Astrocyte of the cerebellum (primary cell): ENCODE measurements around the gene MED8.

Source experiments
- DNase-seq: peaks from one replicate; pipeline ENCODE4 v3.0.0-alpha.2; 2011; ENCODE audit warnings: low read depth
- H3K4me3 ChIP-seq: 2 replicates; pipeline ENCODE4 v1.5.1; 2011; ENCODE audit warnings: mild to moderate bottlenecking, low read depth, low read length, moderate library complexity
- CTCF ChIP-seq: IDR thresholded peaks from 2 replicates; pipeline ENCODE4 v1.5.1; 2012; ENCODE audit warnings: low read length, low read depth, moderate library complexity, mild to moderate bottlenecking; ENCODE audit errors: missing control alignments
- in situ Hi-C: cut with HindIII; loops from 2 replicates; pipeline ENCODE4 v1.10.0; 2017; ENCODE audit warnings: low sequenced_read_pairs

The MED8 gene

GRCh38 chr1:43387976-43388599 lies 1.5 kb downstream of the MED8 start:
- in situ Hi-C loops = loop anchor here (25.0 kb wide), 1 partner anchor 151 kb away; no protein-coding TSS in a partner anchor
- TF ChIP-seq CTCF = no peak
- DNase-seq = no peak
- H3K4me3 ChIP-seq = peak overlapping the region; percentile 92

GRCh38 chr1:43386676-43387075 lies 2.9 kb downstream of the MED8 start:
- TF ChIP-seq CTCF = no peak
- in situ Hi-C loops = loop anchor here (25.0 kb wide), 1 partner anchor 149 kb away; no protein-coding TSS in a partner anchor
- no peak for DNase-seq
- no peak overlapping the region for H3K4me3 ChIP-seq

GRCh38 chr1:43383449-43383848 lies 6.2 kb downstream of the MED8 start:
- TF ChIP-seq CTCF = no peak
- no peak overlapping the region for H3K4me3 ChIP-seq
- DNase-seq = no peak
- in situ Hi-C loops = loop anchor here (25.0 kb wide), 1 partner anchor 146 kb away; no protein-coding TSS in a partner anchor

- in situ Hi-C loops = loop anchor here (25.0 kb wide), 1 partner anchor 145 kb away; no protein-coding TSS in a partner anchor
- TF ChIP-seq CTCF = no peak
- no peak for DNase-seq
- no peak overlapping the region for H3K4me3 ChIP-seq
These were observed 7.4 kb downstream of the MED8 start for GRCh38 chr1:43382027-43382779.

- in situ Hi-C loops = loop anchor here (25.0 kb wide), 1 partner anchor 144 kb away; no protein-coding TSS in a partner anchor
- TF ChIP-seq CTCF = no peak
- no peak for DNase-seq
- no peak overlapping the region for H3K4me3 ChIP-seq
These were observed 8.0 kb downstream of the MED8 start for GRCh38 chr1:43381612-43382011.

GRCh38 chr1:43379476-43379875 lies 10.1 kb downstream of the MED8 start:
- no peak overlapping the region for H3K4me3 ChIP-seq
- TF ChIP-seq CTCF = no peak
- in situ Hi-C loops = loop anchor here (25.0 kb wide), 1 partner anchor 142 kb away; no protein-coding TSS in a partner anchor
- DNase-seq = no peak
